Caco-2 (cell line): ENCODE measurements around the gene LGALS3BP. TPM values are rescaled to one million over a fixed set of nuclear protein-coding genes. Genes with fewer than 3 reads are reported as not detected.

Source experiments
- BruUV-seq: library from RNA; stranded (reverse); fragments of 400-500 nt; replicated peaks from 2 replicates; lab custom pipeline; 2021; lab: Mats Ljungman, UMichigan
- CTCF ChIA-PET: fragments of 300-600 bp; sonication (Branson Sonifier 250); formaldehyde crosslinking; loops from one replicate; lab custom pipeline; 2022; ENCODE audit warnings: antibody characterized with exemption; lab: Charles Lee
- POLR2A ChIA-PET: fragments of 300-600 bp; sonication (Branson Sonifier 250); formaldehyde crosslinking; loops from one replicate; lab custom pipeline; 2022; ENCODE audit warnings: antibody characterized with exemption; lab: Charles Lee
- DNase-seq, 2 experiments: peaks; one replicate each; pipeline versions ENCODE4 v3.0.0 to v3.0.0-alpha.2; 2020 to 2022
- H3K27me3 ChIP-seq: replicated peaks from 2 replicates; pipeline ENCODE4 v1.6.0; 2011; ENCODE audit warnings: low read length; ENCODE audit not compliant: control insufficient read depth, insufficient read depth
- H3K36me3 ChIP-seq: 2 replicates; pipeline ENCODE4 v1.5.1; 2011; ENCODE audit warnings: low read length; ENCODE audit not compliant: control insufficient read depth, insufficient read depth
- H3K4me1 ChIP-seq: fragments of 250-450 bp; sonication (Bioruptor Pico); 2 replicates; pipeline ENCODE4 v1.5.1; 2020; ENCODE audit warnings: mild to moderate bottlenecking
- H3K4me3 ChIP-seq: 2 replicates; pipeline ENCODE4 v1.5.1; 2011; ENCODE audit warnings: low read depth, mild to moderate bottlenecking, control low read depth, low read length
- H3K9me3 ChIP-seq: fragments of 250-450 bp; sonication (Bioruptor Pico); 2 replicates; pipeline ENCODE4 v1.5.1; 2020; ENCODE audit warnings: mild to moderate bottlenecking, moderate library complexity
- H3K27ac Mint-ChIP-seq: one replicate; pipeline ENCODE4 v1.8.0; 2022; ENCODE audit warnings: mixed read lengths; ENCODE audit not compliant: unreplicated experiment
- H3K27me3 Mint-ChIP-seq: one replicate; pipeline ENCODE4 v1.8.0; 2022; ENCODE audit warnings: mixed read lengths; ENCODE audit not compliant: insufficient read depth, unreplicated experiment
- H3K36me3 Mint-ChIP-seq: one replicate; pipeline ENCODE4 v1.8.0; 2022; ENCODE audit warnings: mild to moderate bottlenecking, mixed read lengths; ENCODE audit not compliant: insufficient read depth, unreplicated experiment
- H3K4me1 Mint-ChIP-seq: one replicate; pipeline ENCODE4 v1.8.0; 2022; ENCODE audit warnings: low read depth, mixed read lengths; ENCODE audit not compliant: unreplicated experiment
- H3K4me3 Mint-ChIP-seq: one replicate; pipeline ENCODE4 v1.8.0; 2022; ENCODE audit warnings: mild to moderate bottlenecking, moderate library complexity, mixed read lengths; ENCODE audit not compliant: unreplicated experiment
- H3K9me3 Mint-ChIP-seq: one replicate; pipeline ENCODE4 v1.8.0; 2022; ENCODE audit warnings: mixed read lengths; ENCODE audit not compliant: unreplicated experiment
- CTCF ChIP-seq, 2 experiments: fragments of 200-600 bp in 1 of 2; IDR thresholded peaks; 1 replicate in 1 of 2; 2 replicates in 1 of 2; pipeline versions ENCODE4 v1.5.1 to v1.8.0; 2011 to 2022; ENCODE audit warnings: antibody characterized with exemption in 1 of 2, control low read depth in 1 of 2, inconsistent platforms in 1 of 2, low read depth in 1 of 2, low read length in 1 of 2, mild to moderate bottlenecking in 1 of 2, moderate library complexity in 1 of 2; ENCODE audit not compliant: insufficient read depth in 1 of 2, severe bottlenecking in 1 of 2, unreplicated experiment in 1 of 2
- intact Hi-C: fragments of 100-400 bp; cut with micrococcal nuclease; formaldehyde crosslinking; loops from one replicate; pipeline ENCODE4 v1.10.0; 2022; ENCODE audit not compliant: unreplicated experiment
- total RNA-seq: library from RNA; stranded (reverse); gene quantifications from 2 replicates; pipeline ENCODE4 v1.2.3, GENCODE V29; 2022

Gene LGALS3BP
- total RNA-seq, 1 experiment from 2014 or later = 65.4 TPM

- no peak overlapping the region for H3K4me3 ChIP-seq
- peaks cover 9% of the 10 kb centered on the region for H3K9me3 Mint-ChIP-seq
- H3K4me3 Mint-ChIP-seq = peak overlapping the region; percentile 95
- TF ChIP-seq CTCF (IDR thresholded peaks at IDR 0.05; ENCODE audit: insufficient read depth in 1 of 2, low read depth in 1 of 2, low read length in 1 of 2, severe bottlenecking in 1 of 2, unreplicated experiment in 1 of 2) = no peak
- POLR2A ChIA-PET = no interaction called here
- BruUV-seq = no TSS peak
- H3K4me1 Mint-ChIP-seq = peaks cover 38% of the 10 kb centered on the region
- H3K27me3 ChIP-seq = no peaks in the 10 kb centered on the region
- intact Hi-C loops = no loop called here
- CTCF ChIA-PET = no interaction called here
- peak overlapping the region; percentile 92 for H3K27ac Mint-ChIP-seq
- peaks cover 4% of the 10 kb centered on the region; the same call in 1 of the 2 replicates for H3K36me3 ChIP-seq
- peak in 1 of 2 experiments; percentile 29 for DNase-seq
- H3K4me1 ChIP-seq = peaks cover 39% of the 10 kb centered on the region
- peaks cover 16% of the 10 kb centered on the region for H3K36me3 Mint-ChIP-seq
- no peaks in the 10 kb centered on the region for H3K27me3 Mint-ChIP-seq
- H3K9me3 ChIP-seq = no peaks in the 10 kb centered on the region
Measured at GRCh38 chr17:79007504-79008381, 28.0 kb upstream of the LGALS3BP start.

- no peak overlapping the region for H3K4me3 Mint-ChIP-seq
- peaks cover 37% of the 10 kb centered on the region for H3K4me1 ChIP-seq
- CTCF ChIA-PET = no interaction called here
- intact Hi-C loops = no loop called here
- H3K27me3 Mint-ChIP-seq = no peaks in the 10 kb centered on the region
- peak in 1 of 2 experiments; percentile 22 for DNase-seq
- TF ChIP-seq CTCF (IDR thresholded peaks at IDR 0.05; ENCODE audit: insufficient read depth in 1 of 2, low read depth in 1 of 2, low read length in 1 of 2, severe bottlenecking in 1 of 2, unreplicated experiment in 1 of 2) = no peak
- peaks cover 35% of the 10 kb centered on the region for H3K4me1 Mint-ChIP-seq
- H3K36me3 ChIP-seq = peaks cover 4% of the 10 kb centered on the region; the same call in 1 of the 2 replicates
- no peaks in the 10 kb centered on the region for H3K9me3 ChIP-seq
- H3K27ac Mint-ChIP-seq = no peak overlapping the region
- H3K36me3 Mint-ChIP-seq = peaks cover 18% of the 10 kb centered on the region
- no peak overlapping the region for H3K4me3 ChIP-seq
- POLR2A ChIA-PET = no interaction called here
- BruUV-seq = no TSS peak
- H3K9me3 Mint-ChIP-seq = peaks cover 1% of the 10 kb centered on the region
- no peaks in the 10 kb centered on the region for H3K27me3 ChIP-seq
Measured at GRCh38 chr17:79006794-79007503, 27.2 kb upstream of the LGALS3BP start.

GRCh38 chr17:79006046-79006445 is 26.3 kb upstream of the LGALS3BP start:
- peaks cover 4% of the 10 kb centered on the region; the same call in 1 of the 2 replicates for H3K36me3 ChIP-seq
- no TSS peak for BruUV-seq
- no peak overlapping the region for H3K4me3 ChIP-seq
- no peak overlapping the region for H3K4me3 Mint-ChIP-seq
- ChIA-PET POLR2A (no interaction called here), CTCF (no interaction called here)
- peaks cover 26% of the 10 kb centered on the region for H3K4me1 Mint-ChIP-seq
- intact Hi-C loops = no loop called here
- TF ChIP-seq CTCF (IDR thresholded peaks at IDR 0.05; ENCODE audit: insufficient read depth in 1 of 2, low read depth in 1 of 2, low read length in 1 of 2, severe bottlenecking in 1 of 2, unreplicated experiment in 1 of 2) = no peak
- H3K27me3 Mint-ChIP-seq = no peaks in the 10 kb centered on the region
- peaks cover 22% of the 10 kb centered on the region for H3K36me3 Mint-ChIP-seq
- DNase-seq = peak in 1 of 2 experiments; percentile 37
- H3K4me1 ChIP-seq = peaks cover 28% of the 10 kb centered on the region
- no peaks in the 10 kb centered on the region for H3K9me3 Mint-ChIP-seq
- H3K27me3 ChIP-seq = no peaks in the 10 kb centered on the region
- no peaks in the 10 kb centered on the region for H3K9me3 ChIP-seq
- H3K27ac Mint-ChIP-seq = no peak overlapping the region
